GM23338 (cell line): Measurements from ENCODE around the gene SSU72. TPM values are rescaled to one million over a fixed set of nuclear protein-coding genes. Genes with fewer than 3 reads are reported as not detected.

ENCODE experiments used
- ATAC-seq: fragments of 200-7000 bp; cut with Tn5 transposase; 3 replicates; pipeline ENCODE4 v1.9.1; 2020
- DNase-seq: peaks from one replicate; pipeline ENCODE4 v3.0.0-alpha.2; 2015; ENCODE audit warnings: low spot score
- H2AFZ ChIP-seq: fragments of 200-600 bp; sonication (generic); 2 replicates; pipeline ENCODE4 v1.8.0; 2016; ENCODE audit warnings: antibody characterized with exemption, mild to moderate bottlenecking, moderate library complexity
- H3F3A ChIP-seq: fragments of 200-600 bp; sonication (generic); replicated peaks from 2 replicates; pipeline ENCODE4 v1.8.0; 2017; ENCODE audit warnings: antibody characterized with exemption, mixed run types, low read depth
- H3K27ac ChIP-seq: fragments of 200-600 bp; sonication (generic); 2 replicates; pipeline ENCODE4 v1.6.1; 2016; ENCODE audit warnings: low read depth
- H3K27me3 ChIP-seq: fragments of 200-600 bp; sonication (generic); 2 replicates; pipeline ENCODE4 v1.8.0; 2016; ENCODE audit warnings: mild to moderate bottlenecking, mixed run types, moderate library complexity; ENCODE audit not compliant: insufficient read depth
- H3K36me3 ChIP-seq: fragments of 200-600 bp; sonication (generic); 2 replicates; pipeline ENCODE4 v1.8.0; 2016; ENCODE audit warnings: mild to moderate bottlenecking; ENCODE audit not compliant: insufficient read depth
- H3K4me1 ChIP-seq: fragments of 200-600 bp; sonication (generic); 2 replicates; pipeline ENCODE4 v1.8.0; 2016; ENCODE audit warnings: mild to moderate bottlenecking, moderate library complexity; ENCODE audit not compliant: insufficient read depth
- H3K4me2 ChIP-seq: fragments of 200-600 bp; sonication (generic); 2 replicates; pipeline ENCODE4 v1.7.1; 2017; ENCODE audit warnings: mixed run types
- H3K4me3 ChIP-seq: fragments of 200-600 bp; sonication (generic); 2 replicates; pipeline ENCODE4 v1.6.1; 2016; ENCODE audit warnings: mixed run types
- H3K79me2 ChIP-seq: fragments of 200-600 bp; sonication (generic); replicated peaks from 2 replicates; pipeline ENCODE4 v1.8.0; 2017; ENCODE audit warnings: mild to moderate bottlenecking; ENCODE audit not compliant: insufficient read depth
- H3K9me2 ChIP-seq: fragments of 200-600 bp; sonication (generic); 2 replicates; pipeline ENCODE4 v1.8.0; 2017; ENCODE audit not compliant: insufficient read depth
- H4K20me1 ChIP-seq: fragments of 200-600 bp; sonication (generic); replicated peaks from 2 replicates; pipeline ENCODE4 v1.8.0; 2017; ENCODE audit warnings: mild to moderate bottlenecking; ENCODE audit not compliant: insufficient read depth
- H3K27ac Mint-ChIP-seq: 2 replicates; pipeline ENCODE4 v1.8.0; 2020; ENCODE audit warnings: inconsistent platforms, mild to moderate bottlenecking, moderate library complexity, mixed read lengths
- H3K27me3 Mint-ChIP-seq: 3 replicates; pipeline ENCODE4 v1.8.0; 2022; ENCODE audit warnings: low read depth, mild to moderate bottlenecking, moderate library complexity, mixed read lengths, inconsistent platforms; ENCODE audit not compliant: insufficient read depth, poor library complexity
- H3K36me3 Mint-ChIP-seq: 3 replicates; pipeline ENCODE4 v1.8.0; 2021; ENCODE audit warnings: low read depth, mild to moderate bottlenecking, inconsistent platforms, moderate library complexity, mixed read lengths
- H3K4me1 Mint-ChIP-seq: 3 replicates; pipeline ENCODE4 v1.8.0; 2020; ENCODE audit warnings: mild to moderate bottlenecking, inconsistent platforms, mixed read lengths
- H3K4me3 Mint-ChIP-seq: 3 replicates; pipeline ENCODE4 v1.8.0; 2021; ENCODE audit warnings: moderate library complexity, mild to moderate bottlenecking, inconsistent platforms, mixed read lengths
- H3K9me3 Mint-ChIP-seq: 3 replicates; pipeline ENCODE4 v1.8.0; 2020; ENCODE audit warnings: moderate library complexity, mild to moderate bottlenecking, inconsistent platforms, mixed read lengths
- CREB1 ChIP-seq: fragments of 250-450 bp; sonication (Bioruptor Pico); IDR thresholded peaks from 2 replicates; pipeline ENCODE4 v1.5.0; 2020; ENCODE audit warnings: low read depth, mild to moderate bottlenecking, moderate library complexity
- CTCF ChIP-seq, 2 experiments: fragments of 200-600 bp in 1 of 2; sonication (generic) in 1 of 2; conservative IDR thresholded peaks; 2 replicates each; pipeline versions ENCODE4 v1.5.1 to v1.6.1; 2016 to 2017; ENCODE audit warnings: antibody characterized with exemption in 2 of 2, low read depth in 2 of 2, mild to moderate bottlenecking in 2 of 2, moderate library complexity in 1 of 2
- ETS1 ChIP-seq: IDR thresholded peaks from 2 replicates; pipeline ENCODE4 v1.6.1; 2016; ENCODE audit warnings: antibody characterized with exemption
- EZH2 ChIP-seq: fragments of 200-600 bp; sonication (generic); IDR thresholded peaks from one replicate; pipeline ENCODE4 v1.8.0; 2017; ENCODE audit warnings: antibody characterized with exemption, mild to moderate bottlenecking, low read depth; ENCODE audit not compliant: unreplicated experiment
- EZH2phosphoT487 ChIP-seq: fragments of 200-600 bp; sonication (generic); IDR thresholded peaks from one replicate; pipeline ENCODE4 v1.8.1; 2018; ENCODE audit warnings: antibody characterized with exemption; ENCODE audit not compliant: unreplicated experiment
- JUNB ChIP-seq: IDR thresholded peaks from one replicate; pipeline ENCODE4 v1.6.1; 2016; ENCODE audit warnings: antibody characterized with exemption; ENCODE audit not compliant: unreplicated experiment
- NANOG ChIP-seq: IDR thresholded peaks from 2 replicates; pipeline ENCODE4 v1.6.1; 2016; ENCODE audit warnings: antibody characterized with exemption, borderline replicate concordance
- POLR2AphosphoS5 ChIP-seq: IDR thresholded peaks from 2 replicates; pipeline ENCODE4 v1.6.1; 2016; ENCODE audit warnings: antibody characterized with exemption, low read depth
- REST ChIP-seq: IDR thresholded peaks from one replicate; pipeline ENCODE4 v1.6.1; 2018; ENCODE audit warnings: antibody characterized with exemption; ENCODE audit not compliant: unreplicated experiment
- STAT1 ChIP-seq: IDR thresholded peaks from one replicate; pipeline ENCODE4 v1.6.1; 2016; ENCODE audit warnings: antibody characterized with exemption; ENCODE audit not compliant: unreplicated experiment
- ZNF114 ChIP-seq: fragments of 250-450 bp; sonication (Bioruptor Pico); IDR thresholded peaks from 2 replicates; pipeline ENCODE4 v1.5.0; 2020; ENCODE audit warnings: mild to moderate bottlenecking, moderate library complexity
- ZNF331 ChIP-seq: fragments of 250-450 bp; sonication (Bioruptor Pico); IDR thresholded peaks from 2 replicates; pipeline ENCODE4 v1.5.0; 2020; ENCODE audit warnings: low read depth, mild to moderate bottlenecking, moderate library complexity
- ZNF462 ChIP-seq: fragments of 250-450 bp; sonication (Bioruptor Pico); IDR thresholded peaks from 2 replicates; pipeline ENCODE4 v1.5.0; 2020; ENCODE audit warnings: mild to moderate bottlenecking, moderate library complexity
- polyA plus RNA-seq: library from polyadenylated mRNA; unstranded; fragments of >200 nt; fragmentation: Nextera tagmentation; extraction: Ambion mirVana; gene quantifications from 2 replicates; pipeline ENCODE4 v1.2.1, GENCODE V29; 2016
- total RNA-seq: library from RNA; depleted of rRNA; stranded (reverse); fragments of >200 nt; shearing (Covaris generic); gene quantifications from 2 replicates; pipeline ENCODE4 v1.2.3, GENCODE V29; 2014

SSU72 gene
- total and polyA plus RNA-seq, 2 experiments from 2014 or later: 148 to 248 TPM

GRCh38 chr1:1623631-1624442 is 49.2 kb upstream of the SSU72 start:
- no peak overlapping the region for H3K4me3 Mint-ChIP-seq
- H3K4me1 Mint-ChIP-seq: no peaks in the 10 kb centered on the region; the same call in 2 of the 3 replicates
- Histone ChIP-seq H2AFZ (no peak overlapping the region), H3K27me3 (no peaks in the 10 kb centered on the region), H4K20me1 (no peaks in the 10 kb centered on the region), H3K4me2 (no peak overlapping the region), H3K4me3 (no peak overlapping the region), H3K79me2 (no peaks in the 10 kb centered on the region), H3K27ac (no peak overlapping the region), H3K36me3 (no peaks in the 10 kb centered on the region), H3F3A (0 out of 2 replicates have a peak, but pooled peaks cover 3% of the 10 kb centered on the region), H3K4me1 (no peaks in the 10 kb centered on the region), H3K9me2 (no peaks in the 10 kb centered on the region)
- H3K27ac Mint-ChIP-seq: no peak overlapping the region
- no peaks in the 10 kb centered on the region; the same call in 2 of the 3 replicates for H3K9me3 Mint-ChIP-seq
- DNase-seq (no peak), ATAC-seq (no peak)
- H3K36me3 Mint-ChIP-seq: no peaks in the 10 kb centered on the region
- TF ChIP-seq ETS1 (no peak), EZH2 (no peak), ZNF331 (CRISPR knock-in tag) (no peak), CTCF (conservative IDR thresholded peaks at IDR 0.05; ENCODE audit: low read depth in 2 of 2) (no peak), EZH2phosphoT487 (no peak), REST (no peak), JUNB (no peak), POLR2AphosphoS5 (no peak; the same call in 1 of the 2 replicates), ZNF462 (CRISPR knock-in tag) (no peak), CREB1 (no peak), STAT1 (no peak), NANOG (no peak), ZNF114 (no peak)
- H3K27me3 Mint-ChIP-seq: peaks cover 11% of the 10 kb centered on the region
